ENCODE results near the gene SNX30.
A peak's percentile ranks its signal among the peaks of the same experiment; 100 is the strongest.

Gene SNX30

GRCh38 chr9:112752334-112753125 is 2.0 kb downstream of the SNX30 start:
- DNase-seq, result no peak

- DNase-seq, result peak; percentile 82
Observed at GRCh38 chr9:112753725-112754124, 3.2 kb downstream of the SNX30 start.

DNA sequence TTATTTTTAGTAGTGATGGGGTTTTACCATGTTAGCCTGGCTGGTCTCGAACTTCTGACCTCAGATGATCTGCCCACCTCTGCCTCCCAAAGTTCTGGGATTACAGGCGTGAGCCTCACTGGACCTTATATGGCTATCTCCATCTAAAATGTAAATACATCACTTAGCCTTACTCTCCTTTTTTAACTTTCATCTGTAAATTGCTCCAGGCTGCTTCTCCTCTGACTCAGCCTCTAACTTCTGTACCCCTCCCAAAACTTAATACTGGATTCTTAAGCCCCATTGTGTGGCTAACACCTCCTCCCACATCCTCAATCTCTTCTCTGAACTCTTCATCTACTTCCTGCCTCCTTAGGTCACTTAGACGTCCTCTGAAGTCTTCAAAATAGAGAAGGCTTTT is 4.0 kb downstream of the SNX30 start:
- no peak for DNase-seq

DNA sequence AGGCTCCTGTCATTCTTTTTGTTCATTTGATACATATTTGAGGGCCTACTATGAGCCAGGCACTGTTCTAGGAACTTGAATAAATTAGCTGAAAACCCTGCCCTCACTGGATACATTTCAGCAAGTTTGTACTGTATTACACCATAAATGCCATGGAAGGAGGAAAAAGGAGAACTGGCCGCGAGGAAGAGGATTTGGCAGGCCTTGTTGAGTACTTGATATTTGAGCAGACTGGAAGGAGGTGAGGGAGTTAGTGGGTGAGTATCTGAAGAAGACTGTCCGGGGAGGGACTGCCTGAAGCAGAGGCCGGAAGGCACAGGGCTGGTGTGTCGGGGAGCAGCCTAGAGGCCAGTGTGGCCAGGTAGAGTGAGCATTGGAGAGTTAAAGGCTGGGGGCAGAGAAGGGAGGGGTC is 4.5 kb downstream of the SNX30 start:
- no peak for DNase-seq

- no peak for DNase-seq
Observed at GRCh38 chr9:112755675-112756074, 5.1 kb downstream of the SNX30 start.

GRCh38 chr9:112757282-112757883 is 6.8 kb downstream of the SNX30 start:
- DNase-seq, result no peak

- no peak for DNase-seq
Observed at GRCh38 chr9:112757940-112758339, 7.4 kb downstream of the SNX30 start.

DNA sequence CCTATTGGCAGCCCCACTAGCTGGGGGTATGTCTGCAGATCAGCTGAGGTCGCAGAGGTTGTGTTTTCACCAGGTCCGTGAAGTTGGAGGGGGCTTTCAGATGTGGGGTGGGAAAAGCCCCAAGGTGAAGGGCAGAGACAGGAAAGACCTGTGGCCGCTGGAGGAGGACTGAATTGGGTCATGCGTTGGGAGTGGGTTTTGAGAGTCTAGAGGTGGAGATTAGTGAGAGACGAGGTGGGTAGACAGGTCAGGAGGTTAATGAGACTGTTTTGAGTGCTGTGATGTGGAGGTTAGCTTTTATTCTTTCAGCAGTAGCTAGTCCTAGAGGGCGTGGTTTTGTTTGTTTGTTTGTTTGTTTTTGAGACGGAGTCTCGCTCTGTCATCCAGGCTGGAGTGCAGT is 10.3 kb downstream of the SNX30 start:
- DNase-seq, result no peak

GRCh38 chr9:112761912-112762655 is 11.5 kb downstream of the SNX30 start:
- peak; percentile 81 for DNase-seq

- DNase-seq, result no peak
Observed at GRCh38 chr9:112762726-112763518, 12.4 kb downstream of the SNX30 start.

GRCh38 chr9:112764344-112764743 is 13.8 kb downstream of the SNX30 start:
- peak; percentile 75 for DNase-seq

- no peak for DNase-seq
Observed at GRCh38 chr9:112764837-112765236, 14.3 kb downstream of the SNX30 start.

DNA sequence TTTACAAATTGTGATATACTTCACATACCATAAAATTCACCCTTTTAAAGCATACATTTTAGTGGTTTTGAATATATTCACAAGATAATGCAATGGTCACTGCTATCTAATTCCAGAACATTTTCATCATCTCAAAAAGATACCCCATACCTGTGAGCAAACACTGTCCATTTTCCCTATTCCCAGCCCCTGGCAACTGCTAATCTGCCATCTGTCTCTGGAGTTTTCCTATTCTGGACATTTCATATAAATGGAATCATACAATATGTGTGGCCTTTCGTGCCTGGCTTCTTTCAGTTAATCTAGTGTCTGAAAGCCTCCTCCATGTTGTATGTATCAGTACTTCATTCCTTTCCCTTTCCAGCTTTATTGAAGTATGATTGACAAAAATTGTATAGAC is 14.7 kb downstream of the SNX30 start:
- no peak for DNase-seq

DNA sequence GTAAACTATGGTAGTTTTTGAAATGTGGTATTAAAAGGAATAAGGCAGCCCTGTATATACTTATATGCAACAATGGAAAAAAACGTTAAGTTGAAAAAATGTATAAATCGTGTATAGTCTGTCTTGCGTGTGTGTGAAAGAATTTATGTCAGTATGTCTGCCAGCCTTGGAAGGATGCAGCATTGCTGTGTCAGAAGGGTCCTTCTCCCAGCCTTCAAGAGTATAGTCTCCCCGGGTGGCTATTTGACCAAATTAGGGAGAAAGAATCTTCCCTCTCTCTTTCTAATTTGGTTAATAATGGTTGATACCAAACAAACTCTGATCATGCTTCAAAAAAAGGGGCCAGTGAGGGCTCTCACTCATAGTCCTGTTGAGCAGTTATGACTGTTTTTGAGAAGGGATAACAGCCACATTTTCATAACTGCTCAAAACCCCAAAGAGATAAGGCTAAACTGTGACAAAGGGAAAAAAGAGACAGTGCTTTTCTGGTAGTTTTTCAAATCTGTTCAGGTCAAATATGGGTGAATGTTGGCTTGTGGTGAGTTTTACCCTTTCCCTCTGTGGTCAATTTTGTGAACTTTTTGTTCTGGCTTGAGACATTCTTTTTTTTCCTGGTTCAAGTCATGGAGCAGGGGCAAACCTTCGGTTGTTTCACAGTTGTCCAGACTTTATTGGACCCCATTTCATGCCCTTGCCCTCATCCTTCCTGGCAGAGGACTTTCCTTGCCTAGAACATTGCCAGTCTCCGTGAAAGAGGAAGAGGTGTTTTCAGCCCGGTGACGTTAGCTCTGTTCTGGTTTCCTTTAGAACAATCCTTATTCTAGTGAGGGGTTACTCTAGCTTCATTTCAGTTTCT is 21.0 kb downstream of the SNX30 start:
- DNase-seq, result no peak

DNA sequence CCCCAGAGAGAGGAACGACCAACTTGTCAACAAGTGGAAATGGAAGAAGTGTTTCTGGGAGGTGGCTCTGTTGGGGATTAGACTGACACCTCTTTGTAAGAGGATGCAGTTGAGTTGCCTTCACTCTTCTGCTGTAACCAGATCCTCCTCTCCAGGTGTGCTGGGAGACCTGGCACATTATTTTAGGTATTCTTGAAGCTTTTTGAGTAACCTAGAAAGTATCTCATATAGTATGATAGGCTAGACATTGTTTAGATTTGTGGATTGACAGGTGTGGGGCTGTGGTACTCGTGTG is 21.6 kb downstream of the SNX30 start:
- no peak for DNase-seq

GRCh38 chr9:112772551-112772950 is 22.0 kb downstream of the SNX30 start:
- DNase-seq, result no peak

DNA sequence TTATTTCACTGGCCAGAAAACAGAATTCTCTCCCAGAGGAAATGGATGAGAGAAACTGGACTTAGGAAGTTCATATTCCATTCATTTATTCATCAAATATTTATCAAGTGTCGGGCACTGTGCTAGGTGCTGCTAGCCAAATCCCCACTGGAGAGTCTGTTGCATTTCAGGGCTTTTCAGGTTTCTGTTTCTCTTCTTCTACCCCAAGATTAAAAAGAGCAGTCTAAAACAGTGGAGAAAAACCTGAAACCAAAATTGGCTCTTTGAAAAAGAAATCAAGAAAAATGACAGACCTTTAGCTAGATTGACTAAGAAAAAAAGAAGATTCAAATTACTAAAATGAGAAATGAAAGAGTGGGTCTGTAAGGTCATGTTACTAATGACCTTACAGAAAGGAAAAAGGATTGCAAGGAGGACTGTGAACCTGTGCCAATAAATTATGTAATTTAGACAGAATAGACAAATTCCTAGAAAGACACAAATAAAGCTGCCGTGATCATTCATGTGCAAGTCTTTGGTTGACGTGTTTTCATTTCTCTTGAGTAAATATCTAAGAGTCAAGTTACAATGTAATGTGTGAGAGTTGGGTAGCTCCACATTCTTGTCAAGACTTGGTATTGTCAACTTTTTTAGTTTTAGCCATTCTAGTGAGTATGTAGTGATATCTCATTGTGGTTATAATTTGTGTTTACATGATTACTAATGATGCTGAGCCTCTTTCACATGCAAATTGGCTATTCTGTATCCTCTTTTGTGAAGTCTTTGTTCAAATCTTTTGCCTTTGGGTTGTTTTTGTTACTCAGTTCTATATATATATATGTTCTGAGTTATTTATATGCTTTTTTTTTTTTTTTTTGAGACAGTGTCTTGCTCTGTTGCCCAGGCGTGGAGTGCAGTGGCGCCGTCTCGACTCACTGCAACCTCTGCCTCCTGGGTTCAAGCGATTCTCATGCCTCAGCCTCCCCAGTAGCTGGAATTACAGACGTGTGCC is 23.7 kb downstream of the SNX30 start:
- DNase-seq, result peak; percentile 23

DNA sequence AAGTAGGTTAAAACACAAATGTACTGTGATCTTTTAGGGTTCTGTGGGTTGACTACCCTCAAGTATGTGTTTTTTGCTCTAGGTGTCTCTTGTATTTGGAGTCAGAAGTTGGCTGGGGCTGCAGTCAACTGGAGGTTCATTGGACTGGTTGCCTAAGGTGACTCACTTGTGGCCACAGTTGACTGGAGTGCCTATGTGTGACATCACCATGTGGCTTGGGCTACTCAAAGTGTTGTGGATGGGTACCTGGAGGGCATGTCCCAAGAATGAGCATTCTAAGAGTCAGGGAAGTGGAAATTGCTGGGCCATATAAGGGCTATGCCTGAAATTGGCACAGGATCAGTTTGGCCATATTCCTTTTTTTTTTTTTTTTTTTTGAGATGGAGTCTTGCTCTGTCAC is 27.4 kb downstream of the SNX30 start:
- no peak for DNase-seq

GRCh38 chr9:112780450-112781036 is 30.0 kb downstream of the SNX30 start:
- DNase-seq, result no peak

- DNase-seq, result no peak
Observed at GRCh38 chr9:112782218-112782617, 31.7 kb downstream of the SNX30 start.

- no peak for DNase-seq
Observed at GRCh38 chr9:112783551-112783954, 33.0 kb downstream of the SNX30 start.

Measured in HCEC 1CT (cell line).